Naive thymus-derived CD8-positive, alpha-beta T cell (primary cell): ENCODE measurements around the gene KSR2. TPM values are rescaled to one million over a fixed set of nuclear protein-coding genes. Genes with fewer than 3 reads are reported as not detected.
A peak's percentile ranks its signal among the peaks of the same experiment; 100 is the strongest.

Experiments used
- ATAC-seq, 2 donors: fragments of 150-1000 bp; cut with Tn5 transposase in 1 of 2; sonication (Bioruptor Pico), chemical (Tn5 transposase) in 1 of 2; 1 replicate in 1 of 2; 2 replicates in 1 of 2; pipeline ENCODE4 v1.10.0; 2021; ENCODE audit warnings: mild to moderate bottlenecking in 2 of 2, moderate library complexity in 2 of 2
- POLR2A ChIA-PET: fragments of 350-600 bp; sonication (Branson Sonifier 250); formaldehyde crosslinking; loops from one replicate; lab custom pipeline; 2021; ENCODE audit warnings: antibody characterized with exemption; lab: Charles Lee
- DNase-seq, 10 donors: peaks; one replicate each; pipeline versions ENCODE4 v3.0.0 to v3.0.0-alpha.2; 2020 to 2022
- H3K27ac Mint-ChIP-seq, 10 donors: one replicate each; pipeline ENCODE4 v1.8.0; 2020 to 2022; ENCODE audit warnings: mild to moderate bottlenecking in 10 of 10, mixed read lengths in 10 of 10, moderate library complexity in 4 of 10, inconsistent platforms in 1 of 10
- H3K27me3 Mint-ChIP-seq, 5 donors: one replicate each; pipeline ENCODE4 v1.8.0; 2021 to 2022; ENCODE audit warnings: mixed read lengths in 5 of 5
- H3K36me3 Mint-ChIP-seq, 3 donors: one replicate each; pipeline ENCODE4 v1.8.0; 2020 to 2022; ENCODE audit warnings: mixed read lengths in 3 of 3, mild to moderate bottlenecking in 2 of 3, inconsistent platforms in 1 of 3
- H3K4me1 Mint-ChIP-seq, 4 donors: one replicate each; pipeline ENCODE4 v1.8.0; 2021 to 2022; ENCODE audit warnings: mixed read lengths in 4 of 4
- H3K4me3 Mint-ChIP-seq, 10 donors: one replicate each; pipeline ENCODE4 v1.8.0; 2020 to 2022; ENCODE audit warnings: mild to moderate bottlenecking in 10 of 10, mixed read lengths in 10 of 10, moderate library complexity in 6 of 10, inconsistent platforms in 1 of 10
- H3K9me3 Mint-ChIP-seq, 9 donors: one replicate each; pipeline ENCODE4 v1.8.0; 2020 to 2022; ENCODE audit warnings: mixed read lengths in 9 of 9, mild to moderate bottlenecking in 3 of 9, inconsistent platforms in 1 of 9, moderate library complexity in 1 of 9
- polyA plus RNA-seq, 3 donors: library from polyadenylated mRNA; unstranded; fragments of 300-500 nt; fragmentation: Illumina TruSeq; gene quantifications; one replicate each; pipeline ENCODE4 v1.2.3, GENCODE V29; 2021
- total RNA-seq, 8 experiments: library from RNA in 2 of 8; stranded (reverse) in 2 of 8; gene quantifications; one replicate each; pipeline ENCODE4 v1.2.3 and lab custom pipeline; 2021 to 2026

KSR2 gene
- total and polyA plus RNA-seq, 5 experiments from 2014 or later, result not detected

DNA sequence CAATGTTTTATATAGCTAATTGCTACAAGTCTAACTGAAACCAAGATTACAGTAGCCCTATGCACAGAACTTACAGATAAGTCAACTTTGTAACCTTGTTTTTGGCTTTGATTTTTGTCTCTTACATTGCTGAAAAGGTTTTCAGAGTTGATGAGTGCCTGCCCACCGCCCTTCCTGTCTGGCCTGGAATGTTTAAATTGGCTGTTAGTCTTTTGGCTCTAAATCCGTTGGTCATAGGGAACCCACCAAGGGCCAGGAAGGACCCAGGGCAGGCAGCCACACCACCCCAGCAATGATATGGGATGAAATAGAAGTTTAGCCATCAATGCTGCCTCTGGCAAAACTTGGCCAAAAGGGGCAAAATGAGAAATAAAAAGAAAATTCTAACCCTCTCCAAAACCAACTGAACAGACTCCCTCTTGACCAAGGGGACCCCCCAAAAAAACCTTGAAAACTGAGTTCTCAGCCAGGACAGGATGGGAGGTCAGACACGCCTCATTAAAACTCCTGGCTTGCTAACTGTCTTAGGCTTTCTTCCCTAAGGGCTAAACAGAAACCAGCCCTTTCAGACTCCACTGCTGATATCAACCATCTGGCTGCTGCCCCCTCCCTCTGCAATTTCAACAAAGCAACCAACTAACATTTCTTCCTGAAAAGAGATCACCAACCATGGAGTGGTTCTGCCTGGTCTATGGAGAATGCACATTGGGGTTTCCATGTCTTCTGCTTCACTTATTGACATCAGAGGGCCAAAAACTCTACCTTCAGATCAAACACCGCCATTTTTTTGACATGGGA, 365.3 kb downstream of the KSR2 start:
- DNase-seq (no peak), ATAC-seq (no peak)
- H3K9me3 Mint-ChIP-seq, result peaks cover 0 to 4% (median 0%) of the 10 kb centered on the region in 9 donors
- POLR2A ChIA-PET, result no interaction called here
- H3K4me3 Mint-ChIP-seq, result no peak overlapping the region
- no peaks in the 10 kb centered on the region for H3K36me3 Mint-ChIP-seq
- H3K27ac Mint-ChIP-seq, result no peak overlapping the region
- H3K27me3 Mint-ChIP-seq, result peaks cover 0 to 11% (median 6%) of the 10 kb centered on the region in 5 donors
- no peaks in the 10 kb centered on the region for H3K4me1 Mint-ChIP-seq

DNA sequence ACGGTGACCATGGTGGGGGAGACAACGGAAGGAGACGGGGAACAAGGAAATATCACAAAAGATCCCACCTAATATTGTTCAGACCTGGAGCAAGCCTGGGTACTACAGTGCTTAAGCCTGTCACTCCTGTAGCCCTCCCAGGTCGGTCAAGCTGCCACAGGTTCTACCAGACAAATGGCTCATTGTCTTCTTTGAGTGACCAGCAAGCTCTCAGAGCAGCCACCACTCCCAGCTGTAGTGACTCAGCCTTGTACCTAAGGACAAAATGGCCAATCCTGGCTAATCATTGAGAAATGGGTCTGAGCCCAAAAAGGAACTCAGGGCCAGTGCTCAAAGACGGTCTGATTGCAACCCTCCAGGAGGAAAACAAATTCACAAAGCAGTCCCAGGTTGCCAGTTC, 368.9 kb downstream of the KSR2 start:
- Mint-ChIP-seq H3K4me3 (no peak overlapping the region), H3K9me3 (peaks cover 0 to 5% (median 0%) of the 10 kb centered on the region in 9 donors), H3K27ac (no peak overlapping the region), H3K27me3 (peaks cover 0 to 14% (median 0%) of the 10 kb centered on the region in 5 donors), H3K4me1 (no peaks in the 10 kb centered on the region), H3K36me3 (no peaks in the 10 kb centered on the region)
- POLR2A ChIA-PET, result no interaction called here
- DNase-seq, result no peak
- ATAC-seq, result no peak

DNA sequence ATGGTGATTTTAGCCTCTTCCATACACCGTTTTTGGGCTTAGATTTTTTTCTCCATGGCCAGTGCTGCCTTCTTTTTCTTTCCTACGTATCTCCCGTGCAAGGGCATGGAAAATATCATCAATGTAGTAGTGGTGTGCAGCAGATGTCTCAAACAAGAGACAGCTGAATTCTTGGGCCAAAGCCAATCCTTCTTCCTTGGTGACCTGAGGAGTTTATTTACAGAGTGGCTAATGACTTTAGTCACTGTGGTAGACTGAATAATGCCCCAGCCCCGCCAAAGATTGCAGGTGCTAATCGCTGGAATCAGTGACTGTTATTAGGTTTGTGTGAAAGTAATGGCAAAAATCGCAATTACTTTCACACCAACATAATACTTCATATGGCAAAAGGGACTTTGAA, 371.8 kb downstream of the KSR2 start:
- no peaks in the 10 kb centered on the region for H3K4me1 Mint-ChIP-seq
- no peaks in the 10 kb centered on the region for H3K36me3 Mint-ChIP-seq
- no peak overlapping the region for H3K27ac Mint-ChIP-seq
- peaks cover 0 to 5% (median 0%) of the 10 kb centered on the region in 9 donors for H3K9me3 Mint-ChIP-seq
- DNase-seq (no peak), ATAC-seq (no peak)
- H3K4me3 Mint-ChIP-seq, result no peak overlapping the region
- peaks cover 0 to 18% (median 3%) of the 10 kb centered on the region in 5 donors for H3K27me3 Mint-ChIP-seq
- POLR2A ChIA-PET, result no interaction called here

DNA sequence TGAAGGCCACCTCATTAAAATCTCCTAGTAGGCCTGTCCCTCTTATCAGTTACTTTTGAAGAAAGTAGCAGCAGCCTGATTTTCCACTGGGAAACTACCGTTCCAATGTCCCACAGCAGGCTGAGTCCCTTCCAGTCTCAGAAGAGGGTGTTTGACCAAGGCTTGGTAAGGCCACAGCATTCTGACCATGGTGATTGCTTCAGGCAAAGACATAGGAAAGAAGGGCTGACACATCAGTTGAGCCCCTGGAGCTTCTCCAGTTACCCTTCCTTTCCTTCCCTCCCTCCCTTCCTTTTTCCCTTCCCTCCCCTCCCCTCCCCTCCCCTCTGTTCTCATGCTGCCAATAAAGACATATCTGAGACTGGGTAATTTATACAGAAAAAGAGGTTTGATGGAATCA, 373.0 kb downstream of the KSR2 start:
- peaks cover 0 to 25% (median 3%) of the 10 kb centered on the region in 5 donors for H3K27me3 Mint-ChIP-seq
- POLR2A ChIA-PET, result no interaction called here
- H3K4me3 Mint-ChIP-seq, result no peak overlapping the region
- ATAC-seq (no peak), DNase-seq (no peak)
- H3K9me3 Mint-ChIP-seq, result peaks cover 0 to 12% (median 6%) of the 10 kb centered on the region in 9 donors
- peaks cover 0 to 4% (median 0%) of the 10 kb centered on the region in 3 donors for H3K36me3 Mint-ChIP-seq
- H3K4me1 Mint-ChIP-seq, result no peaks in the 10 kb centered on the region
- peak overlapping the region in 1 of 10 donors; percentile 88 for H3K27ac Mint-ChIP-seq

DNA sequence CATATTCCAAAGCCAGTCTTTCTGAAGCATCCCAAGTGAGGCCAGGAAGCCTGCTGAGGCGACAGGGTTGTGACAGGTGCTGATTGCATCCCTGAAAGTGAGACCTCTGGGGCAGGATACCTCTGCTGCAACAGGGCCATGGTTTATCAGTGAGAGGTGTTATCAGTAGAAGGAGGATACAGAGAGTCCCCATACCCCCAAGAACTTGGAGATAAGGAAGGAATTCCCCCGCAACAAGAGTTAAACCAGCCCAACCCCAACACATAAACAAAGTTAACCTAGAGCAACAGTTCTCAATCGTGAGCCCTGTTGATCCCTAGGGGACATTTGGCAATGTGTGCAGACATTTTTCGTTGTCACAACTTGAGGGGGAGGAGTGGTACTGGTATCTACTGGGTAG, 374.3 kb downstream of the KSR2 start:
- no peak for ATAC-seq
- H3K27me3 Mint-ChIP-seq, result peaks cover 0 to 22% (median 2%) of the 10 kb centered on the region in 5 donors
- H3K9me3 Mint-ChIP-seq, result peaks cover 0 to 25% (median 9%) of the 10 kb centered on the region in 9 donors
- no peak overlapping the region for H3K27ac Mint-ChIP-seq
- no peak for DNase-seq
- peaks cover 0 to 7% (median 0%) of the 10 kb centered on the region in 3 donors for H3K36me3 Mint-ChIP-seq
- no peak overlapping the region for H3K4me3 Mint-ChIP-seq
- POLR2A ChIA-PET, result no interaction called here
- no peaks in the 10 kb centered on the region for H3K4me1 Mint-ChIP-seq

DNA sequence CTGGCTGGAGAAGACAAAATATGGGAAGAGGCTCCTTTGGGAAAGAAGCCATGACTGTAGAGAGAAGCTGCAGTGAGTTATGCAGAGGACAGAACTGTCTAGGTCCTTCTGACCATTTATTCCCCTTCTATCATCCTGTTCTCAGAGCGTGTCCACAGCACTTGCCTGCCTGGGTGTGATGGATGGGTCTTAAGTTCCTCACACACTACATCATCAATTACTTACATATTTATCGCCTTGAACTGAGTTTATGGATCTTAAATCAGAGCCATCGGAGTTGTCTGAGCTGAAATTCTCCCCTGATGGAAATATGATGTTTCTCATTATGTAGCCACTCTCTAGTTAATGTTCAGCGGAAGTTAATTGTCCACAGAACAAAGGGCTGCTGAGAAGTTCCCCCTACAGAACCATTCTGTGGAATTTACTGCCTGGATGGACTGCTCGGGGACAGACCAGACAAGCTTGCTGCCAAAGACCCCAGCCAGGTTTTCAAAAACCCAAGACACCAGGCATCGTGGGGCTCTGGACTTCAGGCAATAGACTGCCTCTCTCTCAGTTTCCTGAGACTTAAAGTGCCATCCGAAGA, 374.9 kb downstream of the KSR2 start:
- peaks cover 0 to 20% (median 2%) of the 10 kb centered on the region in 5 donors for H3K27me3 Mint-ChIP-seq
- peaks cover 0 to 25% (median 9%) of the 10 kb centered on the region in 9 donors for H3K9me3 Mint-ChIP-seq
- POLR2A ChIA-PET, result no interaction called here
- peaks cover 0 to 7% (median 0%) of the 10 kb centered on the region in 3 donors for H3K36me3 Mint-ChIP-seq
- H3K4me1 Mint-ChIP-seq, result no peaks in the 10 kb centered on the region
- no peak overlapping the region for H3K4me3 Mint-ChIP-seq
- DNase-seq (no peak), ATAC-seq (no peak)
- H3K27ac Mint-ChIP-seq, result no peak overlapping the region

DNA sequence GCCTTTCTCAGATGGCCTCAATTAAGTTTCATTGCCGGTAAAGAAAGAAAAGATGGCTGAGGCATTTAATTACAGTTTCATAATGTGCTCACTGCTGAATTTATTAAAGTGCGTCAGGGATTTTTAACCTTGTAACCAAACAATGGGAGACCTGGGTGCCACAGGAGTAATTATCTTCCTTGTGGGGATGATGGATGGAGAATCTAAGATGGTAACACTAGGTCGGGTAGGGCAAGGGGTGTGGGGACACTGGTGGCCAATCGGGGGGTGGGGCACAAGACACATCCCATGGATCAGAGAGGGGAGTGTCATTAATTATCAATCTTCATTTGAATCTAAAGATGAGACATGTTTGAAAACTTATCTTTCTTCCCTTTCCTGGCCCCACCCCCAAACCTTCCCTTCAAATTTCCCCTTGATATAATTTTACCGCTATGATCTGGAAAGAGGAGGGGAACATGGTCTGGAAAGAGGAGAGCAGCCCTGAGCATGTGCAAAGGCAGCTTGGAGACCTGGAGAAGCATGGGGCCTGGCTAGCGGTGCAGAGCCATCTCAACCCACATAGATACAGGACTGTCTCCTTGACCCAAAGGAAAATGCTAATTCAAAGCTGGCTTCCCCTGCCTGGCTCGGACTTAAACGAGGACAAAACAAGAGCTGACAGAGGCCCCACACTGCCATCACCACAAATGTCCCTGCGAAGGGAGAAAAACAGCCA, 376.0 kb downstream of the KSR2 start:
- H3K36me3 Mint-ChIP-seq, result peaks cover 0 to 7% (median 0%) of the 10 kb centered on the region in 3 donors
- POLR2A ChIA-PET, result no interaction called here
- peaks cover 0 to 25% (median 9%) of the 10 kb centered on the region in 9 donors for H3K9me3 Mint-ChIP-seq
- no peak overlapping the region for H3K4me3 Mint-ChIP-seq
- peaks cover 0 to 18% (median 2%) of the 10 kb centered on the region in 5 donors for H3K27me3 Mint-ChIP-seq
- no peak overlapping the region for H3K27ac Mint-ChIP-seq
- ATAC-seq, result no peak
- no peak for DNase-seq
- no peaks in the 10 kb centered on the region for H3K4me1 Mint-ChIP-seq

DNA sequence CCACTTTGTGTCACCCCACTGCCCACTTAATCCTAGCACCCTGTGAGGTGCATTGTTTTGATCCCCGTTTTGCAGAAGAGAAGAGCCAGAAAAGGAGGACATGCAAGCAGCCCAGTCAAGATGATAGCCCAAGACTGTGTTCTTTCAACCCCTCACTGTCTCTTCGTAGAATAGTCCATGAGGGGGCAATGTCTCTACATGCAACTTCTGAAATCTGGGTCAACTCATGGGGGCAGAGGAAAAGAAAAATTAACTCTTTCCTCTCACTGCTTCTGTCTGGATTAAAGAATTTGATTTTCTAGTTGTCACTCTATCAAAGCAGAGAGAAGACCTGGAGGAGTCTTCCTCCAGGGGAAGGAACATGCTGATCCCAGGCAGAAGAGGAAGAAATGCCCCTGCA, 377.8 kb downstream of the KSR2 start:
- DNase-seq (no peak), ATAC-seq (no peak)
- peaks cover 0 to 5% (median 0%) of the 10 kb centered on the region in 4 donors for H3K4me1 Mint-ChIP-seq
- H3K27me3 Mint-ChIP-seq, result peaks cover under 1 to 34% (median 10%) of the 10 kb centered on the region in 5 donors
- H3K4me3 Mint-ChIP-seq, result no peak overlapping the region
- peaks cover 0 to 23% (median 9%) of the 10 kb centered on the region in 9 donors for H3K9me3 Mint-ChIP-seq
- H3K36me3 Mint-ChIP-seq, result peaks cover 0 to 7% (median 0%) of the 10 kb centered on the region in 3 donors
- H3K27ac Mint-ChIP-seq, result no peak overlapping the region
- POLR2A ChIA-PET, result no interaction called here

DNA sequence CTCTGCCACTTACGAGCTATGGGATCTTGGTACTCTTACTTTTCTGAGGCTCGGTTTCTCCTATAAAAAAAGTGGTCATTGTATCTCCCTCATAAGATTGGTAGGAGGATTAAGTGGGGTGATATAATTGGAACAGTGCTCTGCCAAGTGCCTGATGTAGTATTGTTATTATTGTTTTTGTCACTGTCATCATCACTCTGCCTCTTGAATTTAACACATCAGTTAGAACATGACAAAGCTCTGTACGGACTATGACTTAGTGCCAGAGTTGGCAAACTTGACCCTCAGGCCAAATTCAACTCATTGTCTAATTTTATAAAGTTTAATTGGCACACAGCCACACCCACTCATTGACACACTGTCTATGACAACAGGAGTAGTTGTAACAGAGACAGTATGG, 378.4 kb downstream of the KSR2 start:
- Mint-ChIP-seq H3K27me3 (peaks cover 3 to 40% (median 15%) of the 10 kb centered on the region in 5 donors), H3K27ac (no peak overlapping the region), H3K36me3 (peaks cover 0 to 7% (median 0%) of the 10 kb centered on the region in 3 donors), H3K9me3 (peaks cover 0 to 23% (median 9%) of the 10 kb centered on the region in 9 donors), H3K4me1 (peaks cover 0 to 5% (median 0%) of the 10 kb centered on the region in 4 donors), H3K4me3 (no peak overlapping the region)
- POLR2A ChIA-PET, result no interaction called here
- ATAC-seq (no peak), DNase-seq (no peak)

DNA sequence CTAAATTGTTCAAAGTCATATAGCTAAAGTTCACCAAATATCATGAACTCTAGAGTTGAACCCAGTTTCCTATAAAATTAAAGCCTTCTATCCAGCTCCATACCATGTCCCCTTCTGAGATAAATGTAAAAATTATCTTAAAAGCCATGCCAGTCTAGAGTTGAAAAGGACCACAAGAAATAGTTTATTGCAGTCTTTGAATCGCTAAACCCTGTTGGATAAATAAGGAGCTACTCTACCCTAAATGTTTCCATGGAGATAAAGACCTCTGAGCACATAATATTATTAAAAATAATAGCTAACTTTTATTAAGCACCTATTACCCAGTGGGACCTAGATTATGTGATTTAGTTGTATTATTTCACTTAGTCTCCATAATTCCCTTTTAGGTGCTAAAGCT, 379.8 kb downstream of the KSR2 start:
- no peak for ATAC-seq
- POLR2A ChIA-PET, result no interaction called here
- no peak overlapping the region for H3K27ac Mint-ChIP-seq
- peaks cover 0 to 23% (median 9%) of the 10 kb centered on the region in 9 donors for H3K9me3 Mint-ChIP-seq
- H3K4me1 Mint-ChIP-seq, result peaks cover 0 to 5% (median 0%) of the 10 kb centered on the region in 4 donors
- DNase-seq, result no peak
- peaks cover 3 to 46% (median 20%) of the 10 kb centered on the region in 5 donors for H3K27me3 Mint-ChIP-seq
- no peak overlapping the region for H3K4me3 Mint-ChIP-seq
- peaks cover 0 to 7% (median 0%) of the 10 kb centered on the region in 3 donors for H3K36me3 Mint-ChIP-seq

DNA sequence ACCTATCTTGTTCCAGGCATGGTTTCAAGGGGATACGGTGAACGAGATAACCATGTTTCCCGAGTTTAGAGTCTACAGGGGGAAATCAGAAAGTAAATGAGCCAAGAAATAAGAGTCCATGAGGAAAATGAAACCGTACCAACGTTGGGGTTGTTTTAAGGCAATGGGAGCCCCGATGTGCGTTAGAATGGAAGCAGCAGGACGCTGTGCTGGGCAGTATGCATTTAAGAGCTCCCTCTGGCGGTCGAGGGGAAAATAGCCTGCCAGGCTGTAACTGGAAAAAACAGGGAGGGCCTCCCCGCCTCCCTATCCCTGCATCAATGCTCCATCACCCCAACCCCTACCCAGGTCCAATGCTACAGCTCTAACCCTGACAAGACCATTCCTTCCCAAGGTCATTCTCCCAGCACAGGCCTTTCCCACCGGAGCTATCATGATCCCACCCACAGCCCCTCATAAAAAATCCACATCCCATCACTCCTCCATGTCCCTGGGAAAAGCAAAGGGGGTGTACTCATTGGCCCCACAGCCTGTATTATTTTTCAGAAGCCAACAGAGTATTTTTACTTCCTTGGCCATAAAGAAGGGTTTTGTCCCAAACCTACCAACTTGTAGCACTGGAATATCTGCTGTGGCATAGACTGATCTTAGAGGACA, 381.0 kb downstream of the KSR2 start:
- POLR2A ChIA-PET, result no interaction called here
- Mint-ChIP-seq H3K4me3 (no peak overlapping the region), H3K36me3 (peaks cover 0 to 7% (median 0%) of the 10 kb centered on the region in 3 donors), H3K9me3 (peaks cover 0 to 23% (median 9%) of the 10 kb centered on the region in 9 donors), H3K27me3 (peaks cover 5 to 50% (median 23%) of the 10 kb centered on the region in 5 donors), H3K27ac (no peak overlapping the region), H3K4me1 (peaks cover 0 to 5% (median under 1%) of the 10 kb centered on the region in 4 donors)
- DNase-seq (peak in 5 of 10 donors; percentile 1 to 65 (median 17)), ATAC-seq (no peak)

DNA sequence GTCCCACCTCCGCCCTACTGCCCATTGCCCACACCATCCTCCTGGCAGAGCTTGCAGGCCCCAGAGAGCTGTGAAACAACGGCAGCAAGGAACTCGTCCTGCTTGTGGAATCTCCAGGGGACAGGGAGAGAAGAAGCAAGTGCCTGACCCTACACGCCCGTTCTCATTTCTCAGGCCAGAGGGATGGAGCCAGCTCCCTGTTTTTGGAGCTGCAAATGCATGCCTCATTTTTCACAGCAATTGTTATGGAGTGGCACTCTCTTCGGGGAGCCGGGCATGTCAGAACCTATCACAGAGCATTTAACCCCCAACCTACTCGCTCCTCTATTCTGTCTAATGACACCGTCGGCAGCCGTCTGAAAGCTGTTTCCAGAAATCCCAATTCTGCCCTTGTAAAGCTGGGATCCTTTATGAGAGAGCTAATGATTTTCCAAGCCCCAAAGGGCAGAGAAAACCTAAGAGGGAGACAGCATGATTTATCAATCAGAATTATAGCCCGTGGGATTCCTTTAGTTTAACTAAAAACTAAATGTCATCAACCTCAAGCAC, 385.0 kb downstream of the KSR2 start:
- peaks cover 0 to 5% (median under 1%) of the 10 kb centered on the region in 4 donors for H3K4me1 Mint-ChIP-seq
- no peaks in the 10 kb centered on the region for H3K36me3 Mint-ChIP-seq
- ATAC-seq (no peak), DNase-seq (no peak)
- H3K27ac Mint-ChIP-seq, result no peak overlapping the region
- peaks cover 5 to 46% (median 23%) of the 10 kb centered on the region in 5 donors for H3K27me3 Mint-ChIP-seq
- H3K9me3 Mint-ChIP-seq, result no peaks in the 10 kb centered on the region
- POLR2A ChIA-PET, result no interaction called here
- no peak overlapping the region for H3K4me3 Mint-ChIP-seq
